Vagina (tissue), 2 donors: Measurements from ENCODE around the gene MPZL3. TPM values are rescaled to one million over a fixed set of nuclear protein-coding genes. Genes with fewer than 3 reads are reported as not detected.

Source experiments
- DNase-seq, 2 donors: peaks; one replicate each; pipeline ENCODE4 v3.0.0-alpha.2; 2017; ENCODE audit errors: extremely low spot score in 2 of 2
- H3K27ac ChIP-seq: fragments of 200-600 bp; sonication (generic); one replicate; pipeline ENCODE4 v1.5.1; 2019
- H3K27me3 ChIP-seq: fragments of 200-600 bp; sonication (generic); one replicate; pipeline ENCODE4 v1.5.1; 2019
- H3K36me3 ChIP-seq, 2 donors: fragments of 200-600 bp; sonication (generic); one replicate each; pipeline ENCODE4 v1.5.1; 2017 to 2019
- H3K4me1 ChIP-seq: fragments of 200-600 bp; sonication (generic); one replicate; pipeline ENCODE4 v1.5.1; 2019
- H3K4me3 ChIP-seq, 2 donors: fragments of 200-600 bp; sonication (generic); 1 replicate in 1 of 2; 2 replicates in 1 of 2; pipeline ENCODE4 v1.5.1; 2016 to 2019
- H3K9me3 ChIP-seq: fragments of 200-600 bp; sonication (generic); one replicate; pipeline ENCODE4 v1.5.1; 2019
- CTCF ChIP-seq, 3 experiments: fragments of 450-650 bp in 2 of 3; fragments of 200-600 bp in 1 of 3; sonication (generic) in 1 of 3; IDR thresholded peaks; one replicate each; pipeline ENCODE4 v1.5.1; 2017 to 2019; ENCODE audit warnings: antibody characterized with exemption in 3 of 3, mild to moderate bottlenecking in 2 of 3, moderate library complexity in 2 of 3
- POLR2A ChIP-seq, 2 donors: fragments of 450-650 bp; IDR thresholded peaks; one replicate each; pipeline ENCODE4 v1.6.1; 2017; ENCODE audit warnings: antibody characterized with exemption in 2 of 2, mild to moderate bottlenecking in 2 of 2, moderate library complexity in 2 of 2
- POLR2AphosphoS5 ChIP-seq, 2 donors: sonication (generic); formaldehyde crosslinking; IDR thresholded peaks; one replicate each; pipeline ENCODE4 v1.9.0; 2017; ENCODE audit warnings: antibody characterized with exemption in 2 of 2, mild to moderate bottlenecking in 2 of 2, low read depth in 1 of 2; ENCODE audit not compliant: insufficient read depth in 1 of 2
- intact Hi-C: fragments of 100-400 bp; cut with DNase I; formaldehyde crosslinking; loops from one replicate; pipeline ENCODE4 v1.15.1; 2023
- total RNA-seq: library from RNA; depleted of rRNA; stranded (reverse); fragments of >200 nt; gene quantifications from one replicate; pipeline ENCODE4 v1.2.3, GENCODE V29; 2016

The MPZL3 gene
- total RNA-seq, 1 donor from 2014 or later = 9.1 TPM

- DNase-seq = no peak
- intact Hi-C loops = no loop called here
- Histone ChIP-seq H3K4me1 (peaks cover 8% of the 10 kb centered on the region), H3K9me3 (no peaks in the 10 kb centered on the region), H3K27ac (peak overlapping the region; percentile 15), H3K4me3 (no peak overlapping the region), H3K27me3 (no peaks in the 10 kb centered on the region), H3K36me3 (no peaks in the 10 kb centered on the region)
- TF ChIP-seq CTCF (IDR thresholded peaks at IDR 0.05) (no peak), POLR2AphosphoS5 (IDR thresholded peaks at IDR 0.05; ENCODE audit: insufficient read depth in 1 of 2, low read depth in 1 of 2) (no peak), POLR2A (IDR thresholded peaks at IDR 0.05) (no peak)
Observed at GRCh38 chr11:118229274-118229847, 22.8 kb downstream of the MPZL3 start.

GRCh38 chr11:118227865-118228785 lies 24.0 kb downstream of the MPZL3 start:
- H3K4me3 ChIP-seq = no peak overlapping the region
- intact Hi-C loops = no loop called here
- H3K27ac ChIP-seq = peak overlapping the region; percentile 15

GRCh38 chr11:118226781-118227180 lies 25.4 kb downstream of the MPZL3 start:
- Histone ChIP-seq H3K9me3 (no peaks in the 10 kb centered on the region), H3K36me3 (no peaks in the 10 kb centered on the region), H3K27ac (peak overlapping the region; percentile 5), H3K4me3 (no peak overlapping the region), H3K4me1 (peaks cover 8% of the 10 kb centered on the region), H3K27me3 (no peaks in the 10 kb centered on the region)
- intact Hi-C loops = no loop called here
- TF ChIP-seq CTCF (IDR thresholded peaks at IDR 0.05) (no peak), POLR2AphosphoS5 (IDR thresholded peaks at IDR 0.05; ENCODE audit: insufficient read depth in 1 of 2, low read depth in 1 of 2) (no peak), POLR2A (IDR thresholded peaks at IDR 0.05) (no peak)
- no peak for DNase-seq

More at GRCh38 chr11:118227865-118228785, 24.0 kb downstream of the MPZL3 start:
- no peak for DNase-seq
- TF ChIP-seq POLR2AphosphoS5 (IDR thresholded peaks at IDR 0.05; ENCODE audit: insufficient read depth in 1 of 2, low read depth in 1 of 2) = no peak
- TF ChIP-seq CTCF (IDR thresholded peaks at IDR 0.05) = no peak
- TF ChIP-seq POLR2A (IDR thresholded peaks at IDR 0.05) = no peak
- Histone ChIP-seq H3K4me1 (peaks cover 8% of the 10 kb centered on the region), H3K9me3 (no peaks in the 10 kb centered on the region), H3K27me3 (no peaks in the 10 kb centered on the region), H3K36me3 (no peaks in the 10 kb centered on the region)

GRCh38 chr11:118226296-118226695 lies 25.9 kb downstream of the MPZL3 start:
- no peak for DNase-seq
- Histone ChIP-seq H3K4me1 (peaks cover 8% of the 10 kb centered on the region), H3K4me3 (no peak overlapping the region), H3K36me3 (no peaks in the 10 kb centered on the region), H3K27me3 (no peaks in the 10 kb centered on the region), H3K27ac (no peak overlapping the region), H3K9me3 (no peaks in the 10 kb centered on the region)
- no peak for TF ChIP-seq POLR2AphosphoS5 (IDR thresholded peaks at IDR 0.05; ENCODE audit: insufficient read depth in 1 of 2, low read depth in 1 of 2)
- TF ChIP-seq CTCF (IDR thresholded peaks at IDR 0.05) = no peak
- no peak for TF ChIP-seq POLR2A (IDR thresholded peaks at IDR 0.05)
- intact Hi-C loops = no loop called here
